HepG2 (cell line): ENCODE results near the gene GRM5. TPM values are rescaled to one million over a fixed set of nuclear protein-coding genes. Genes with fewer than 3 reads are reported as not detected.

Experiments
- ATAC-seq: fragments of 200-7000 bp; cut with Tn5 transposase; 3 replicates; pipeline ENCODE4 v1.9.1; 2020; ENCODE audit warnings: mild to moderate bottlenecking, moderate library complexity
- BruUV-seq: library from RNA; stranded (reverse); fragments of 400-500 nt; replicated peaks from 2 replicates; lab custom pipeline; 2021; lab: Mats Ljungman, UMichigan
- CTCF ChIA-PET: fragments of 300-600 bp; formaldehyde crosslinking; extraction: SDS; loops from one replicate; lab custom pipeline; 2021; ENCODE audit warnings: low total read pairs, inconsistent platforms, low intra/inter-chr PET ratio; lab: Yijun Ruan, JAX
- POLR2A ChIA-PET: fragments of 350-600 bp; sonication (Branson Sonifier 250); formaldehyde crosslinking; loops from one replicate; lab custom pipeline; 2020; ENCODE audit warnings: antibody characterized with exemption, inconsistent platforms; lab: Yijun Ruan, JAX
- DNase-seq: peaks from one replicate; pipeline ENCODE4 v3.0.0-alpha.2; 2015; ENCODE audit warnings: low spot score
- FAIRE-seq: peaks from 3 replicates; lab custom pipeline; 2011; peaks lifted over from hg19 to GRCh38; lab: Jason Lieb, UNC
- H2AFZ ChIP-seq: one replicate; pipeline ENCODE4 v1.6.1; 2011; ENCODE audit warnings: low read length, inconsistent platforms
- H3K27ac ChIP-seq: fragments of 300-600 bp; 3 replicates; pipeline ENCODE4 v1.8.0; 2011; ENCODE audit warnings: mixed run types, mild to moderate bottlenecking, mixed read lengths, low read length, inconsistent platforms; ENCODE audit not compliant: insufficient read depth; ENCODE audit errors: extremely low read length
- H3K27me3 ChIP-seq, 2 experiments: fragments of 200-600 bp in 1 of 2; 2 replicates in 1 of 2; 3 replicates in 1 of 2; pipeline versions ENCODE4 v1.6.0 to v1.8.0; 2011; ENCODE audit warnings: low read length in 2 of 2, mild to moderate bottlenecking in 2 of 2, moderate library complexity in 2 of 2, inconsistent platforms in 1 of 2; ENCODE audit not compliant: insufficient read depth in 2 of 2, control insufficient read depth in 1 of 2
- H3K36me3 ChIP-seq, 2 experiments: fragments of 200-600 bp in 1 of 2; replicated peaks in 1 of 2; 2 replicates in 1 of 2; 3 replicates in 1 of 2; pipeline versions ENCODE4 v1.5.1 to v1.8.0; 2011; ENCODE audit warnings: low read length in 2 of 2, inconsistent platforms in 1 of 2; ENCODE audit not compliant: insufficient read depth in 2 of 2, control insufficient read depth in 1 of 2
- H3K4me1 ChIP-seq: 2 replicates; pipeline ENCODE4 v1.5.1; 2012; ENCODE audit warnings: low read length, inconsistent platforms; ENCODE audit not compliant: insufficient read depth
- H3K4me2 ChIP-seq: 2 replicates; pipeline ENCODE4 v1.6.0; 2011; ENCODE audit warnings: low read depth, low read length, inconsistent platforms
- H3K4me3 ChIP-seq, 3 experiments: fragments of 200-600 bp in 1 of 3; sonication (generic), shearing (Covaris generic) in 1 of 3; replicated peaks in 1 of 3; 2 replicates each; pipeline ENCODE4 v1.5.1; 2011 to 2016; ENCODE audit warnings: low read length in 3 of 3, inconsistent platforms in 2 of 3, low read depth in 2 of 3, mild to moderate bottlenecking in 2 of 3, control low read depth in 1 of 3, mixed read lengths in 1 of 3; ENCODE audit not compliant: insufficient read depth in 1 of 3
- H3K79me2 ChIP-seq: one replicate; pipeline ENCODE4 v1.6.1; 2011; ENCODE audit warnings: low read length, inconsistent platforms; ENCODE audit not compliant: insufficient read depth
- H3K9ac ChIP-seq: 2 replicates; pipeline ENCODE4 v1.6.0; 2011; ENCODE audit warnings: mild to moderate bottlenecking, low read depth, low read length, inconsistent platforms; ENCODE audit not compliant: insufficient read depth
- H3K9me3 ChIP-seq: 2 replicates; pipeline ENCODE4 v1.5.1; 2012; ENCODE audit warnings: mild to moderate bottlenecking, low read length
- H4K20me1 ChIP-seq: 2 replicates; pipeline ENCODE4 v1.6.0; 2011; ENCODE audit warnings: inconsistent platforms, mild to moderate bottlenecking, low read length, moderate library complexity; ENCODE audit not compliant: insufficient read depth
- ARNT ChIP-seq: fragments of 450-650 bp; IDR thresholded peaks from 2 replicates; pipeline ENCODE4 v1.6.1; 2017
- DDIT3 ChIP-seq: sonication (generic); formaldehyde crosslinking; IDR thresholded peaks from 2 replicates; pipeline ENCODE4 v1.4.0; 2020; ENCODE audit warnings: mild to moderate bottlenecking, missing genetic modification reagents
- HNRNPK ChIP-seq: fragments of 200-400 bp; formaldehyde crosslinking; IDR thresholded peaks from 2 replicates; pipeline ENCODE4 v1.6.1; 2018; ENCODE audit warnings: low read length, low read depth, moderate library complexity, mild to moderate bottlenecking; ENCODE audit not compliant: poor library complexity, severe bottlenecking
- IRF1 ChIP-seq: sonication (generic); formaldehyde crosslinking; IDR thresholded peaks from 2 replicates; pipeline ENCODE4 v1.4.0; 2020; ENCODE audit warnings: low read depth, mild to moderate bottlenecking, missing genetic modification reagents
- MAF1 ChIP-seq: sonication (generic); formaldehyde crosslinking; IDR thresholded peaks from 2 replicates; pipeline ENCODE4 v1.5.0; 2020; ENCODE audit warnings: missing genetic modification reagents, borderline replicate concordance
- MIER3 ChIP-seq: IDR thresholded peaks from 2 replicates; pipeline ENCODE4 v1.6.1; 2016; ENCODE audit warnings: missing compliant biosample characterization, borderline replicate concordance
- MXD4 ChIP-seq: IDR thresholded peaks from 2 replicates; pipeline ENCODE4 v1.6.1; 2016; ENCODE audit warnings: mild to moderate bottlenecking, missing biosample characterization, missing genetic modification reagents
- MXI1 ChIP-seq: IDR thresholded peaks from 3 replicates; pipeline ENCODE4 v1.6.1; 2012; ENCODE audit warnings: low read depth, low read length, inconsistent platforms, borderline replicate concordance
- PREB ChIP-seq: sonication (generic); formaldehyde crosslinking; IDR thresholded peaks from 2 replicates; pipeline ENCODE4 v1.4.0; 2020; ENCODE audit warnings: missing genetic modification reagents
- REXO4 ChIP-seq: sonication (generic); formaldehyde crosslinking; IDR thresholded peaks from 2 replicates; pipeline ENCODE4 v1.8.0; 2022; ENCODE audit warnings: missing genetic modification reagents, mild to moderate bottlenecking, borderline replicate concordance
- TARDBP ChIP-seq: sonication (generic); formaldehyde crosslinking; IDR thresholded peaks from 2 replicates; pipeline ENCODE4 v1.8.0; 2022; ENCODE audit warnings: mild to moderate bottlenecking, missing genetic modification reagents
- ZNF264 ChIP-seq: sonication (generic); formaldehyde crosslinking; IDR thresholded peaks from 2 replicates; pipeline ENCODE4 v1.4.0; 2020; ENCODE audit warnings: missing genetic modification reagents
- ZNF510 ChIP-seq: sonication (generic); formaldehyde crosslinking; IDR thresholded peaks from 2 replicates; pipeline ENCODE4 v1.4.0; 2020; ENCODE audit warnings: low read depth, mild to moderate bottlenecking, missing genetic modification reagents
- ZNF746 ChIP-seq: sonication (generic); formaldehyde crosslinking; IDR thresholded peaks from 2 replicates; pipeline ENCODE4 v1.8.0; 2022; ENCODE audit warnings: mild to moderate bottlenecking, missing genetic modification reagents
- ZZZ3 ChIP-seq: sonication (generic); formaldehyde crosslinking; IDR thresholded peaks from 2 replicates; pipeline ENCODE4 v1.4.0; 2020; ENCODE audit warnings: missing genetic modification reagents, mild to moderate bottlenecking, borderline replicate concordance
- WGBS: methylation state at CpG from one replicate; pipeline ENCODE4 v1.1.6; 2017; ENCODE audit warnings: low lambda C conversion rate; 5-methylcytosine and 5-hydroxymethylcytosine counted together
- in situ Hi-C: cut with HindIII; loops from 2 replicates; pipeline ENCODE4 v1.10.0; 2017; ENCODE audit warnings: low pct_unique_long_range_greater_than_20kb; ENCODE audit not compliant: extremely low pct_ligation_motif_present
- intact Hi-C: fragments of 100-400 bp; cut with micrococcal nuclease; formaldehyde crosslinking; loops from one replicate; pipeline ENCODE4 v1.10.0; 2022; ENCODE audit not compliant: unreplicated experiment
- polyA plus RNA-seq, 8 experiments: library from polyadenylated mRNA; depleted of rRNA in 3 of 8; stranded (reverse) in 7 of 8; unstranded in 1 of 8; fragments of >200 nt; fragmentation: Illumina TruSeq in 4 of 8; extraction: Trizol in 4 of 8; gene quantifications; 2 replicates each; pipeline versions ENCODE4 v1.2.1 to v1.2.3, GENCODE V29; 2011 to 2016; ENCODE audit warnings: low read depth in 4 of 8, missing spikeins in 1 of 8, mixed read lengths in 1 of 8; ENCODE audit not compliant: insufficient read depth in 1 of 8
- total RNA-seq, 5 experiments: library from RNA; depleted of rRNA; stranded (reverse); fragments of >200 nt; fragmentation: Illumina TruSeq; extraction: Trizol; gene quantifications; 2 replicates each; pipeline ENCODE4 v1.2.3, GENCODE V29; 2016; ENCODE audit warnings: low read depth in 1 of 5
- TF ChIP-seq, protein P1 (sequence below): sonication (generic); formaldehyde crosslinking; IDR thresholded peaks from 2 replicates; pipeline ENCODE4 v1.4.0; 2020; ENCODE audit warnings: missing genetic modification reagents
- TF ChIP-seq, protein P2 (sequence below): sonication (generic); formaldehyde crosslinking; IDR thresholded peaks from 2 replicates; pipeline ENCODE4 v1.5.1; 2020; ENCODE audit warnings: missing genetic modification reagents, mild to moderate bottlenecking, borderline replicate concordance
- TF ChIP-seq, protein P3 (sequence below): fragments of 450-650 bp; IDR thresholded peaks from 2 replicates; pipeline ENCODE4 v1.6.1; 2017

GRM5 gene
- total and polyA plus RNA-seq, 2 of the 13 experiments (the other 11 are each of a cell fraction or from before 2014, with no cell fraction given) = not detected

- DNase-seq = no peak
- no TSS peak for BruUV-seq
- no peak overlapping the region for H2AFZ ChIP-seq
- no peak for ATAC-seq
- H3K9ac ChIP-seq = no peak overlapping the region
- POLR2A ChIA-PET = no interaction called here
- H3K79me2 ChIP-seq = no peaks in the 10 kb centered on the region
- in situ Hi-C loops = no loop called here
- intact Hi-C loops = loop anchor here (10.0 kb wide), 1 partner anchor 405 kb away; no protein-coding TSS in a partner anchor
- no peaks in the 10 kb centered on the region for H3K36me3 ChIP-seq
- H3K9me3 ChIP-seq = no peaks in the 10 kb centered on the region
- no peak overlapping the region for H3K4me2 ChIP-seq
- H3K27ac ChIP-seq = no peak overlapping the region
- FAIRE-seq = no peak
- H4K20me1 ChIP-seq = no peaks in the 10 kb centered on the region
- no peak overlapping the region for H3K4me3 ChIP-seq
- 2% methylated on average over 1 of the region's 1 CpG for whole genome bisulfite sequencing
- H3K27me3 ChIP-seq = no peaks in the 10 kb centered on the region
- CTCF ChIA-PET = no interaction called here
- no peaks in the 10 kb centered on the region for H3K4me1 ChIP-seq
- TF ChIP-seq DDIT3 (CRISPR knock-in tag) = no peak
- TF ChIP-seq ZNF510 (CRISPR knock-in tag) = no peak
- no peak for TF ChIP-seq PREB
- TF ChIP-seq, protein P1, sequence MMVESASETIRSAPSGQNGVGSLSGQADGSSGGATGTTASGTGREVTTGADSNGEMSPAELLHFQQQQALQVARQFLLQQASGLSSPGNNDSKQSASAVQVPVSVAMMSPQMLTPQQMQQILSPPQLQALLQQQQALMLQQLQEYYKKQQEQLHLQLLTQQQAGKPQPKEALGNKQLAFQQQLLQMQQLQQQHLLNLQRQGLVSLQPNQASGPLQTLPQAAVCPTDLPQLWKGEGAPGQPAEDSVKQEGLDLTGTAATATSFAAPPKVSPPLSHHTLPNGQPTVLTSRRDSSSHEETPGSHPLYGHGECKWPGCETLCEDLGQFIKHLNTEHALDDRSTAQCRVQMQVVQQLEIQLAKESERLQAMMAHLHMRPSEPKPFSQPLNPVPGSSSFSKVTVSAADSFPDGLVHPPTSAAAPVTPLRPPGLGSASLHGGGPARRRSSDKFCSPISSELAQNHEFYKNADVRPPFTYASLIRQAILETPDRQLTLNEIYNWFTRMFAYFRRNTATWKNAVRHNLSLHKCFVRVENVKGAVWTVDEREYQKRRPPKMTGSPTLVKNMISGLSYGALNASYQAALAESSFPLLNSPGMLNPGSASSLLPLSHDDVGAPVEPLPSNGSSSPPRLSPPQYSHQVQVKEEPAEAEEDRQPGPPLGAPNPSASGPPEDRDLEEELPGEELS (CRISPR knock-in tag) = no peak
- no peak for TF ChIP-seq MXD4 (CRISPR knock-in tag)
- no peak for TF ChIP-seq MXI1
- TF ChIP-seq MIER3 = no peak
- TF ChIP-seq, protein P2, sequence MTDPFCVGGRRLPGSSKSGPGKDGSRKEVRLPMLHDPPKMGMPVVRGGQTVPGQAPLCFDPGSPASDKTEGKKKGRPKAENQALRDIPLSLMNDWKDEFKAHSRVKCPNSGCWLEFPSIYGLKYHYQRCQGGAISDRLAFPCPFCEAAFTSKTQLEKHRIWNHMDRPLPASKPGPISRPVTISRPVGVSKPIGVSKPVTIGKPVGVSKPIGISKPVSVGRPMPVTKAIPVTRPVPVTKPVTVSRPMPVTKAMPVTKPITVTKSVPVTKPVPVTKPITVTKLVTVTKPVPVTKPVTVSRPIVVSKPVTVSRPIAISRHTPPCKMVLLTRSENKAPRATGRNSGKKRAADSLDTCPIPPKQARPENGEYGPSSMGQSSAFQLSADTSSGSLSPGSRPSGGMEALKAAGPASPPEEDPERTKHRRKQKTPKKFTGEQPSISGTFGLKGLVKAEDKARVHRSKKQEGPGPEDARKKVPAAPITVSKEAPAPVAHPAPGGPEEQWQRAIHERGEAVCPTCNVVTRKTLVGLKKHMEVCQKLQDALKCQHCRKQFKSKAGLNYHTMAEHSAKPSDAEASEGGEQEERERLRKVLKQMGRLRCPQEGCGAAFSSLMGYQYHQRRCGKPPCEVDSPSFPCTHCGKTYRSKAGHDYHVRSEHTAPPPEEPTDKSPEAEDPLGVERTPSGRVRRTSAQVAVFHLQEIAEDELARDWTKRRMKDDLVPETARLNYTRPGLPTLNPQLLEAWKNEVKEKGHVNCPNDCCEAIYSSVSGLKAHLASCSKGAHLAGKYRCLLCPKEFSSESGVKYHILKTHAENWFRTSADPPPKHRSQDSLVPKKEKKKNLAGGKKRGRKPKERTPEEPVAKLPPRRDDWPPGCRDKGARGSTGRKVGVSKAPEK (CRISPR knock-in tag) = no peak
- no peak for TF ChIP-seq ZNF264 (CRISPR knock-in tag)
- TF ChIP-seq ZNF746 (CRISPR knock-in tag) = no peak
- no peak for TF ChIP-seq HNRNPK
- no peak for TF ChIP-seq TARDBP (CRISPR knock-in tag)
- TF ChIP-seq REXO4 (CRISPR knock-in tag) = no peak
- TF ChIP-seq MAF1 (CRISPR knock-in tag) = no peak
- no peak for TF ChIP-seq ZZZ3 (CRISPR knock-in tag)
- TF ChIP-seq ARNT = no peak
- no peak for TF ChIP-seq IRF1
- TF ChIP-seq, protein P3, sequence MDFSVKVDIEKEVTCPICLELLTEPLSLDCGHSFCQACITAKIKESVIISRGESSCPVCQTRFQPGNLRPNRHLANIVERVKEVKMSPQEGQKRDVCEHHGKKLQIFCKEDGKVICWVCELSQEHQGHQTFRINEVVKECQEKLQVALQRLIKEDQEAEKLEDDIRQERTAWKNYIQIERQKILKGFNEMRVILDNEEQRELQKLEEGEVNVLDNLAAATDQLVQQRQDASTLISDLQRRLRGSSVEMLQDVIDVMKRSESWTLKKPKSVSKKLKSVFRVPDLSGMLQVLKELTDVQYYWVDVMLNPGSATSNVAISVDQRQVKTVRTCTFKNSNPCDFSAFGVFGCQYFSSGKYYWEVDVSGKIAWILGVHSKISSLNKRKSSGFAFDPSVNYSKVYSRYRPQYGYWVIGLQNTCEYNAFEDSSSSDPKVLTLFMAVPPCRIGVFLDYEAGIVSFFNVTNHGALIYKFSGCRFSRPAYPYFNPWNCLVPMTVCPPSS = no peak
Observed at GRCh38 chr11:88480223-88480622, 585.6 kb downstream of the GRM5 start.
